ENCODE measurements around the gene CAV3.
A peak's percentile ranks its signal among the peaks of the same experiment; 100 is the strongest.

The CAV3 gene

DNA sequence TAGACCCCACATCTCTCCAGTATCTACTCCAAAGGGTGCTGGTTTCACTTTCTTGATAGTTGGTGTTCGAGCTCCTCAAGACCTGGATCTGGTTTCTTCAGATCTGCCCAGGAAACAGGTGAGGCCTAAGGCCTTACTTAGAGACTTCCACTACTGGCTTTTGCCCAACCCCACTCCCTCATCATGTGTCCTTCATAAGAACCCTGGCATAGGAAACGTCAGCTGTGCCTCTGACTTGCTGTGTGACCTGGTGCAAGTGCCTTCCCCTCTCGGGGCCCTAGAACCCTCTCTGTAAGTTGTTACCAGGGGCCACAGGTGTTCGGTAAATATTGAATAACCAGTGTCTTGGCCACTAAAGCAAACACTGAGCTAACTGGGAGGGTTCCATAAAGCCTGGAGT, 31.9 kb downstream of the CAV3 start:
- Mint-ChIP-seq H3K9me3 (no peaks in the 10 kb centered on the region), H3K27me3 (peaks cover 19% of the 10 kb centered on the region), H3K36me3 (no peaks in the 10 kb centered on the region), H3K27ac (no peak overlapping the region), H3K4me3 (no peak overlapping the region), H3K4me1 (peaks cover 13% of the 10 kb centered on the region)

DNA sequence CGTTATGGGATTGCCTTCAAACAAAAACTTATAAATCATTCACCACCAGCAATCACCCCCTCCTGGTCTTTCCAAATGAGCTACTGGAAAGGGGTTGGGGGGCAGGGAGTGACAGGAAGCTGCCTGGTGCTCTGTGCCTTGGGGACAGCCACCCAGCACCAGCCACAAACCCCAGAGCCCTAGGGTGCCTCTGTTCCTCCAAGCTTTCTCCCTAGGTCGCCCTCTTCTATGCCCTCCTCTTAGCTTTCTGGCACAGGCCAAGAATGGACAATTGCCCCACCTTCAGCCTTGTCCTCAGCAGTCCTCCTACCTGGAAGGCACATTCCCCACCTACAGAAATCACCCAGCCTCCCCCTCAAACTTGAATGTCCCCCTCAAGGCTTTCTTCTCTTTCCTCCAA, 32.5 kb downstream of the CAV3 start:
- peaks cover 22% of the 10 kb centered on the region for H3K27me3 Mint-ChIP-seq
- H3K27ac Mint-ChIP-seq: no peak overlapping the region
- H3K36me3 Mint-ChIP-seq: no peaks in the 10 kb centered on the region
- no peaks in the 10 kb centered on the region for H3K9me3 Mint-ChIP-seq
- peaks cover 13% of the 10 kb centered on the region for H3K4me1 Mint-ChIP-seq
- H3K4me3 Mint-ChIP-seq: no peak overlapping the region

GRCh38 chr3:8767256-8767666, 33.7 kb downstream of the CAV3 start:
- Mint-ChIP-seq H3K27me3 (peaks cover 25% of the 10 kb centered on the region), H3K4me1 (peaks cover 13% of the 10 kb centered on the region), H3K9me3 (no peaks in the 10 kb centered on the region), H3K4me3 (no peak overlapping the region), H3K36me3 (no peaks in the 10 kb centered on the region), H3K27ac (no peak overlapping the region)

- Mint-ChIP-seq H3K4me1 (peaks cover 13% of the 10 kb centered on the region), H3K4me3 (no peak overlapping the region), H3K36me3 (no peaks in the 10 kb centered on the region), H3K27me3 (peaks cover 25% of the 10 kb centered on the region), H3K27ac (no peak overlapping the region), H3K9me3 (no peaks in the 10 kb centered on the region)
Observed at GRCh38 chr3:8767667-8768363, 34.2 kb downstream of the CAV3 start.

DNA sequence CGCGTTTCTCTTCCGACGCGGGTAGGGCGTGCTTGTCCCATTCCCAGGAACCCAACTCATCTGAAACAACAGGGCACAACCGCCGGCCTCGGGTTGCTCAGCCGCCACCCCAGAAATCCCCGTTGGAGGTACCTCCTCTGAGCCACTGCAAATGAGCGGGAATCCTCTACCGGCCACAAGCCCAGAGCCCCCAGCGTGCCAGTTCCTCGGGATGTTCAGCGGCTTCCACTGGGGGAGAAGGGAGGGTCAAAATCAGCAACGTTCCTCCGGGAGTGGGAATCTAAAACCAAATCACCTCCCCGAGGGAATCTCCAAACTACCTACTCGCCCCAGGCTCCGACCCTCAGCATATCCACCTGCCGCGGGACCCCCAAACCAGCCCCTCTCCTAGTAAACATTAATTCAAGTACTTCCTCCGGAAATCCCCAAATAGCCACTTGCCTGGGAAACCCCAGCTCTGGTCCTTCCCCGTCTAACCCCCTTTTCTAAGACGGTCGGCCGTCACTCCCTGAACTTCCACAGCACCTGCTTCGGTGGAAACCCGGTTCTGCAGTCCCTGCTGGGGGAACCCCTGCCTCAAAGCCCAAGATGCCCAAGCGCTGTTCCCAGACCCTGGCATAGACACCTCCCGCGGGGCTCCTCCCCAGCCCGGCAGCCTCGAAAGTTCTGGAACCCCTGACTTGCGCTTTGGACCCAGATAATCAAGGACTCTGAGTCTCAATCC, 34.9 kb downstream of the CAV3 start:
- H3K4me1 Mint-ChIP-seq: peaks cover 13% of the 10 kb centered on the region
- H3K9me3 Mint-ChIP-seq: no peaks in the 10 kb centered on the region

GRCh38 chr3:8769088-8769822, 35.7 kb downstream of the CAV3 start, which contains the start of gene OXTR:
TSS of gene OXTR (minus strand) at chr3:8769613. CDS start at chr3:8768187, 1,426 bp downstream.
- H3K27ac Mint-ChIP-seq: no peak within 1 kb of the TSS
- H3K4me1 Mint-ChIP-seq: peaks cover 13% of the 10 kb centered on the region
- H3K36me3 Mint-ChIP-seq: no peaks in the 10 kb centered on the region
- peak within 1 kb of the TSS; percentile 27 for H3K4me3 Mint-ChIP-seq
- H3K9me3 Mint-ChIP-seq: no peaks in the 10 kb centered on the region
- H3K27me3 Mint-ChIP-seq: peaks cover 25% of the 10 kb centered on the region

More for the DNA sequence above, 34.9 kb downstream of the CAV3 start:
- Mint-ChIP-seq H3K4me3 (peak overlapping the region; percentile 27), H3K27ac (no peak overlapping the region), H3K27me3 (peaks cover 25% of the 10 kb centered on the region), H3K36me3 (no peaks in the 10 kb centered on the region)

GRCh38 chr3:8773941-8774542, 40.4 kb downstream of the CAV3 start:
- H3K4me1 Mint-ChIP-seq: peaks cover 8% of the 10 kb centered on the region
- peaks cover 24% of the 10 kb centered on the region for H3K27me3 Mint-ChIP-seq
- H3K9me3 Mint-ChIP-seq: no peaks in the 10 kb centered on the region

GRCh38 chr3:8775181-8775580, 41.6 kb downstream of the CAV3 start:
- Mint-ChIP-seq H3K27me3 (peaks cover 14% of the 10 kb centered on the region), H3K36me3 (no peaks in the 10 kb centered on the region), H3K4me1 (no peaks in the 10 kb centered on the region), H3K9me3 (no peaks in the 10 kb centered on the region), H3K4me3 (no peak overlapping the region), H3K27ac (no peak overlapping the region)

More at GRCh38 chr3:8773941-8774542, 40.4 kb downstream of the CAV3 start:
- Mint-ChIP-seq H3K27ac (no peak overlapping the region), H3K4me3 (no peak overlapping the region), H3K36me3 (no peaks in the 10 kb centered on the region)

DNA sequence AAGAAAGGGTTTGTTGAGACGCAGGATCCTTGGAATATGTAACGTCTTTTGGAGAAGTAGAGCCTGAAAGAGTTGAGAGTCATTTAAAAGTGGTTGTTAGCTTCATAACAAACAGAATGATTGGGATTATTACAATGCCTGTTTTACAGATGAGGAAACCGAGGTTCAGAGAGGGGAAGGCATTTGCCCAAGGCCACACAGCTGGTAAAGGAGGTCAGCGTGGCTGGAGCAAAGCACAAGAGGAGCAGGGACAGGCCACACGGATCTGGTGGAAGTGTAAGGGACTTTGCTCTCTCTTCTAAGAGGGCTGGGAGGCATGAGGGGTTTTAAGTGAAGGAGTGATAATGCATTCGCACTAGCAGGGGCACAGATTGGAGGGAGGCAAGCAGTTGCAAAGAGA, 42.0 kb downstream of the CAV3 start:
- Mint-ChIP-seq H3K27ac (no peak overlapping the region), H3K4me3 (no peak overlapping the region), H3K9me3 (no peaks in the 10 kb centered on the region), H3K36me3 (no peaks in the 10 kb centered on the region), H3K4me1 (no peaks in the 10 kb centered on the region), H3K27me3 (peaks cover 13% of the 10 kb centered on the region)

GRCh38 chr3:8776406-8776805, 42.8 kb downstream of the CAV3 start:
- peaks cover 8% of the 10 kb centered on the region for H3K27me3 Mint-ChIP-seq

GRCh38 chr3:8777201-8777977, 43.8 kb downstream of the CAV3 start:
- H3K4me1 Mint-ChIP-seq: no peaks in the 10 kb centered on the region
- H3K9me3 Mint-ChIP-seq: no peaks in the 10 kb centered on the region
- peaks cover 8% of the 10 kb centered on the region for H3K27me3 Mint-ChIP-seq
- no peak overlapping the region for H3K27ac Mint-ChIP-seq
- no peak overlapping the region for H3K4me3 Mint-ChIP-seq
- no peaks in the 10 kb centered on the region for H3K36me3 Mint-ChIP-seq

More at GRCh38 chr3:8776406-8776805, 42.8 kb downstream of the CAV3 start:
- Mint-ChIP-seq H3K27ac (no peak overlapping the region), H3K4me3 (no peak overlapping the region), H3K4me1 (no peaks in the 10 kb centered on the region), H3K36me3 (no peaks in the 10 kb centered on the region), H3K9me3 (no peaks in the 10 kb centered on the region)

- Mint-ChIP-seq H3K4me1 (no peaks in the 10 kb centered on the region), H3K9me3 (no peaks in the 10 kb centered on the region), H3K4me3 (no peak overlapping the region), H3K27ac (no peak overlapping the region), H3K27me3 (peaks cover 8% of the 10 kb centered on the region), H3K36me3 (no peaks in the 10 kb centered on the region)
Observed at GRCh38 chr3:8777978-8778267, 44.3 kb downstream of the CAV3 start.

DNA sequence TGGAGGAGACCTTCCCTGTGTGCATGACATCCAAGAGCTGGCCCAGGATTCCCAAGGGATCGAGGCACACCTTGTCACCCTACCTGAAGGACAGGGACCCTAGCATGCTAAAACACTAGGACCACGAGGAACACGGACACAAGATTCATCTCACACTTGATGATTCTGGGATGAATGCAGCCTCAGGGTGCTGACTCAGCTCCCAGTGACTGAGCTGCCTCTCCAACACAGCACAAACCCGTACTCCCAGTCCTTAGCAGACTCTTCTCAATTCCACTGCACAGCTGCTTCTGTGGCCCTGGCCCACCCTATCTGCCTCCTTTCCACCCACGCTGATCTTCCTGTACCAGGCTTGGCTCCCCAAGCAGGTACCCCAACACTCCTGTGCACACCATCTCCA, 44.9 kb downstream of the CAV3 start:
- no peaks in the 10 kb centered on the region for H3K36me3 Mint-ChIP-seq
- no peak overlapping the region for H3K4me3 Mint-ChIP-seq
- peaks cover 8% of the 10 kb centered on the region for H3K27me3 Mint-ChIP-seq
- H3K9me3 Mint-ChIP-seq: no peaks in the 10 kb centered on the region
- H3K27ac Mint-ChIP-seq: no peak overlapping the region
- no peaks in the 10 kb centered on the region for H3K4me1 Mint-ChIP-seq

DNA sequence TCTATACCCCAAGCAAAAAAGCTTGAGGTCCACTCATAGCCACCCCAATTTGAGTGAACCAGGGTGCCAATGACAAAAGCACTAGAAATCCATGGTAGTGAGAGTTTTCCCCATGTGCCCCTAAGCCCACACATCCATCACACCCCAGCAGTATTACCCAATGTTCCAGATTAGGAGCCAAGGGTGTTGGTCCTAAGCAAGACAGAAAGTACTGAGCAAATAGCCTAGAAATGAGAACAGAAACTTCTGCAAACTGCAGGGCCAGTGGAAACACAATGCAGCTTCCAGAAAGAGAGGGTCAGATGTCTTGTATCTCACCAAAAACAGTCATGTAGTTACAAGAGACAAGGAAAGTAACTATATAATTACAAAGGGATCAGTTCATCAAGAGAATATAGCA, 46.7 kb downstream of the CAV3 start:
- no peaks in the 10 kb centered on the region for H3K9me3 Mint-ChIP-seq
- peaks cover 8% of the 10 kb centered on the region for H3K27me3 Mint-ChIP-seq
- H3K4me3 Mint-ChIP-seq: no peak overlapping the region
- no peaks in the 10 kb centered on the region for H3K36me3 Mint-ChIP-seq
- no peak overlapping the region for H3K27ac Mint-ChIP-seq
- no peaks in the 10 kb centered on the region for H3K4me1 Mint-ChIP-seq
